GM10266 (cell line): ENCODE results near the gene KCTD3.

Experiments used
- DNase-seq: peaks from one replicate; pipeline ENCODE4 v3.0.0; 2012; ENCODE audit errors: extremely low spot score
- TF ChIP-seq, protein P1 (sequence below): IDR thresholded peaks from 2 replicates; pipeline ENCODE4 v1.5.1; 2012; ENCODE audit warnings: mild to moderate bottlenecking, low read depth; ENCODE audit not compliant: control insufficient read depth, insufficient read depth; ENCODE audit errors: missing control alignments

KCTD3 gene

DNA sequence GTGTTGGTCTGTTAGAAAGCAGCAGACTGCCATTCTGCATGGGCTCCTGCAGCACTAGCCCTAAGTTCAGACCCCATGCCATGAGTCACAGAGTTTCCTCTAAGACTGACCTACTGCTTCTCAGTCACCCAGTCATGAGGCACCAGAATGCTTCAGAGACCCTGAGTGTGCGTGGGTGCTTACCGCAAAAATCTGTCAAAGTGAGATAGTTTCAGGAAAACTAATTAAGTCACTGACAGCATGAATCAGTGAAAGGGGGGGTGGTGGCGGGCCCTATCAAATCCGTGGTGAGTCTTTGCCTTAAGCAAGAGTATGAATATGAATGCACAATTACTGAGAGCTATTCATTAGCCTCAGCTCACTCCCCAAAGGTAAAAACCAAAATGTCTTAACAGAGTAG is 98.1 kb downstream of the KCTD3 start:
- no peak for DNase-seq
- TF ChIP-seq, protein P1, sequence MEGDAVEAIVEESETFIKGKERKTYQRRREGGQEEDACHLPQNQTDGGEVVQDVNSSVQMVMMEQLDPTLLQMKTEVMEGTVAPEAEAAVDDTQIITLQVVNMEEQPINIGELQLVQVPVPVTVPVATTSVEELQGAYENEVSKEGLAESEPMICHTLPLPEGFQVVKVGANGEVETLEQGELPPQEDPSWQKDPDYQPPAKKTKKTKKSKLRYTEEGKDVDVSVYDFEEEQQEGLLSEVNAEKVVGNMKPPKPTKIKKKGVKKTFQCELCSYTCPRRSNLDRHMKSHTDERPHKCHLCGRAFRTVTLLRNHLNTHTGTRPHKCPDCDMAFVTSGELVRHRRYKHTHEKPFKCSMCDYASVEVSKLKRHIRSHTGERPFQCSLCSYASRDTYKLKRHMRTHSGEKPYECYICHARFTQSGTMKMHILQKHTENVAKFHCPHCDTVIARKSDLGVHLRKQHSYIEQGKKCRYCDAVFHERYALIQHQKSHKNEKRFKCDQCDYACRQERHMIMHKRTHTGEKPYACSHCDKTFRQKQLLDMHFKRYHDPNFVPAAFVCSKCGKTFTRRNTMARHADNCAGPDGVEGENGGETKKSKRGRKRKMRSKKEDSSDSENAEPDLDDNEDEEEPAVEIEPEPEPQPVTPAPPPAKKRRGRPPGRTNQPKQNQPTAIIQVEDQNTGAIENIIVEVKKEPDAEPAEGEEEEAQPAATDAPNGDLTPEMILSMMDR, result no peak

DNA sequence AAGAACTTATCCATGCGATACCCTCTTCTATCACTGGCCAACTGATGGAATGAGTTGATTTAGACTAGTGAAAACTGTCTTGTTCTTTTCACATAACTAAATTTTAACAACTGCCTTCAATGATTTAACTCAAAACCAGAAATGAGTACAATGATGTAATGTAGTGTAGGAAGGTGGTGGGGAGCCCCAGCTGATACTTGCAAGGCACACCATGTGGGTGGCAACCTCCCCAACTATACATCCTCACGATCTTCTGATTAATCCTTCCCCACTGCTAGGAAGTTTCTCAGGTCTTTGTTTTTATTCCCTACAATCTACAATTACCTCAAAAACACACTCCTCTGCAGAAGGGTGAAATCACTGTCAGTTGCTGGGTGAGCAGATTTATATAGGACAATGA is 100.7 kb downstream of the KCTD3 start:
- no peak for DNase-seq

DNA sequence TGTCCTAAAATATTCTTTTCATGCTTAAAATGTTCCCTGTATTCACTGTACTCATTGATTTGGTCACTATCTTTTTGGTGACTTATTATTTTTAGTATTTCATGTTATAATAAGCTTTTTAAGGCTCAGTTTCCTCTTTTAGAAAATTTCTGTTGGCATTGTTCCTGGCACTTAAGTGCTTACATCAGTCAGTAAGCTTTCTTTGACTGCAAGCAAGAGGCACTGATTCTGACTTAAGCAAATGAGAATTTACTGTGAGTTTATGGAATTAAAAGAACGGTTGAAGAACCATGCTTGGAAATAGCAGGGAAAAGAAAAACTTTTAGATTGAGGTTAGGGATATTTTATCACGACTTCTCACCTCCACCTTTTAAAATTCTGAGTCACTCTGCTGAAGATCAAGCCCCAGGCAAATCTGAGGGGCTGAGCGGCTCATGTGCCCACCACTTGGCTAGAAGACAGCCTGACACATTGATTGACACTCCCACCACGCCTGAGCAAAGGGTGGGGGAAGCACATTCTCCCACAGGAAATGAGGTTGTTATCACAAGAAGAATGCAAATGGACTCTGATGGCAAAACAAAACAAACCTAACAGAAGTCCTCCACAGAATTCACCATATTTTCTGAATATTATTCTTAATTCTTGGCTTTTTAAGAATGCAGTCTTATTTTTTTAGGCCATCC is 102.8 kb downstream of the KCTD3 start:
- TF ChIP-seq, protein P1, result no peak
- DNase-seq, result no peak

More for the DNA sequence above, 100.7 kb downstream of the KCTD3 start:
- TF ChIP-seq, protein P1, result no peak
